NOMO-1 treated with dmso at 0.1 percent for 144 hours (cell line): ENCODE results near the gene TAPT1.

Source experiments
- DNase-seq: peaks from one replicate; lab custom pipeline; 2025; ENCODE audit not compliant: unreplicated experiment; lab: John Stamatoyannopoulos, UW

Gene TAPT1

DNA sequence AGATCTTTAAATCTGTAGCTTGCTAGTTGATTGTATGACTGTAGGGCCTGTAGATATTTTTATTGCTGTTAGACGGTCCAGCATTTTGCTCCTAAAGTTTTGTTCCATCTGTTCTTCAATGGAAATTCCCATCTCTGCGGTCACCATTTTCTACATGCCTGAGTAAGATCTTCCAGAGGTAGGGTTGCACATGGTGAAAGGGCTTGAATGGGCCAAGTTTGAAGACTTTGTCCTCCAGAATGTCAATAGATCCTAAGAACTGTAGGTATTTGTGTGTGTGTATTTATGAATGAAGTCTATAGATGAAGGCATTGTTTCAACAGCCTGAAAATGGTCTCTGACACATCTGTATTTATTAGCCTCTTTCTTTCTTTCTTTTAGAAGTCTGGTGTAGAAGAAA, 22.3 kb upstream of the TAPT1 start:
- no peak for DNase-seq

DNA sequence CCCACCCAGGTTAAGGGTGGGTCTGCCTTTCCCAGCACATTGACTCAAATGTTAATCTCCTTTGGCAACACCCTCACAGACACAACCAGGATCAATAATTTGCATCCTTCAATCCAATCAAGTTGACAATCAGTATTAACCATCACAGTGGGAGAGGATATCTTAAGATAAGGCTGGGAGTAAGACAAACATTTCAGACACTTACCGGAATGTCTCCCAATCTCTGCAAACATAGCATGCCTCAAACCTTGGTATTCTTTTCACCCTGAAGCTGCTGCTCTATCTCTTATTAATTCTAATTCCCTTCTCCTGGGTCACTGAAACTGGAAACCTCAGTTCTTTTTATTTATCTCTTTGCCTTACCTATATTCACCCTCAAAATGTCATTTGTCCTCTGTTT, 19.0 kb upstream of the TAPT1 start:
- no peak for DNase-seq

DNA sequence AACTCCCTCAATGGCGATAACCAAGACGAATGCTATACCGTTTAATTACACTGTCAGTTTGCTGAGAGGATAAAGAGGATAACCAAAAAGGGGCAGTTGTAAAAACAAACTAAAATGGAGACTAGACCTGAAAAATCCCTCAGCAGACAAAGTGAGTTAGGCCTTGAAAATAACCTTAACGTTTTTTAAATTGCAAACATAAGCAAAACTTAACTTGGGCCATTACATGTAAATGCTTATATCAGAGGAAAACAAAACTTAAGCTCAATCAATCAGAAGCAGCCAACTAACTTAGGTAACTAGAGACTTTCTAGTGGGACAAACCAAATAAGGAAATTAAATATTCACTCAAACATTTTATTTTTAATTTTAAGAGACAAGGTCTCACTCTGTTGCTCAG, 17.0 kb upstream of the TAPT1 start:
- no peak for DNase-seq

DNA sequence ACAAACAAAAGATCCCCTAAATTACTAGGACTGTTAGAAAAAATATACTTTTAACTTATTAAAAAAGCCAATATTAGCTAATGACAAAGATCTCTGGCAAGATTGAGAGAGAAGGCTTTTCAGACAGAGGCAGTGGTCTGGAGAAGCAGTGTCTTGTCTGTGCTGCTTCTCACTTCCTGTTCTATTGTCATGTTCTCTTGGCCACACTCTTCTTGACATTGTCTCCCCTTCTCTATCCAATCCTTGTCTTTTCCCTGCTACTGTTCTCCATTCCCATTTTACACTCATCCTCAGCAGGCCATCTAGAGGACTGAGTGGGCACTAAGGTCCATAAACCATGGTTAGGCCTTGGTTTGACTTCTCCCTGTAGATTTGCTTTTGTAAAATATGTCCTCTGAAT, 14.0 kb upstream of the TAPT1 start:
- no peak for DNase-seq

DNA sequence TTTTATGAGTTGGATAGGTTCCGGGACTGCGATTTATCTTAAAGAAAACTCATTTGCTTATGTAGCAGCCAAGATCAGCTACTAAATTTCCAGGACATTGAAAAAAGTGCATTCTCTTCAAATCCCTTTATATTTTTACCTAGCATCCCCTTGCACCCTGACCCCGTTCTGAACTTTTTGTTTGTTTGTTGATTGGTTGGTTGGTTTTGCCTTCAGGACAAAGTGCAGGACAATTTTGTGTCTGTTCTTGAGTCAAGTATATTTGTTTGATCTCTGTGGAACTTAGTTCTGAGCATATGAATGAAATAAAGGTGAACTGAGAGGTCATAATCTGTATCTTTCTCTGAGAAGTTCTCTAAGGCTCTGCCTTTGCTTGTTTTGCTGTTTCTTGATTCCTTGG, 12.8 kb upstream of the TAPT1 start:
- no peak for DNase-seq

DNA sequence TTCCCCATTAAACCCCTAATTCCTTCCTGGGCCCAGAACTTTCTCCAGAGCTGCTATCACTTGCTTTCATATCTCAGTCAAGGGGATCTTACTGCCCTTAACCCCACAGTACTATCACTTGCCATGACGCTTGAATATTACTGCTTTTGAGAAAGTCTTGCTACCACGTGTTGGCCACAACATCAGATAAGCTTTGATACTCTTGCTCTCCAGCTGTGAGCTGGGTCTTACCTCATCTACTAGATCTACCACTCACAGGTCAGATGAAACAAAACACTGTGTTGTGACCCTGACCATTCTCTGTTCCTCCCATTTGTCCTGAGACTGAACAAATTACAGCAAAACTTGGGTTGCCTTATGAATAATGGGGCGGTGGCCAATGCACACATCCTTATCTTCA, 12.1 kb upstream of the TAPT1 start:
- no peak for DNase-seq

DNA sequence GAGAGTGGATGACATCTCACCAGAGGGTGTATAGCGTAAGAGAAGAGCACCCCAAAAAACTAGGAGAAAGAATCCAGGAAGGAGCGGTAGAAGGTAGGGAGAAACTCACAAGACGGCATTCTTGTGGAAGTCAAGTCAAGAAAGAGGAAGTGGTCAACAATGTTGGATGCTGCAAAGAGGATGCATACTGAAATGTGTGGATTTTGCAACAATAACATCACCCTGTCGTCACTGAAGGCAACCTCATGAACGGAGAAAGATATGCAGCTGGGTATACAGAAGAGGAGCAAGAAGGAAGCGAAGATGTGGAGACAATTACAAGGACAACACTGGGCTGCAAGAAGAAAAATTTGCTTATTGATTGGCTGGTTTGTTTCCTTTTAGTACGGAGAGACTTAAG, 11.4 kb upstream of the TAPT1 start:
- DNase-seq: peak; percentile 81

DNA sequence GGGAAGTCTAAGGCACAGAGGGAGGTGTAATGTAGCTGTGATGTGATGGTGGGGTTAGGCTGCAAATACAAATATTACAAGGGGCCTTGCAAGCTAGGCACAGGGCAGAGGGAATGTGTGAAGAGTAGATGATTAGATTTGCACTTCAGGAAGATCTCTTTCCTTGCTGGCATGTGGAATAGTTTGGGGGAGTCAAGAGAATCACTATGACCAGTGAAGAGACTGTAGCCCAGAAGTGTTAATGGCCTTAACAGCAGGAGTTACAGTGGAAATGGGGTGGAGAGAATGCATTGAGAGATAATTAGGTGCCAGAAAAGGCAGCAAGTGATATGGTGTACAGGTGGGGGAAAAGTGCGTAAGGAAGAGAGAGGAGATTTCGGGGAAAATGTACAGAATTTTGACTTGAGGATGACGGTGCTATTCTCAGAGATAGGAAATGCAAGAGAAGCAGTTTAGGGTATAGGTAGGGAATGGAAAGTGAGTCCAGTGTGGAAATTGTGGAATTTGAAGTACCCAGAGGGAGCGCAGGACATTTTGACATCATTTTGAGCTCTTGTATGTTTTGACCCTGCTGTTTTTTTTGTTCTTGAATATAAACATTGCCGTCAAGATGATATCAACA, 10.2 kb upstream of the TAPT1 start:
- no peak for DNase-seq

DNA sequence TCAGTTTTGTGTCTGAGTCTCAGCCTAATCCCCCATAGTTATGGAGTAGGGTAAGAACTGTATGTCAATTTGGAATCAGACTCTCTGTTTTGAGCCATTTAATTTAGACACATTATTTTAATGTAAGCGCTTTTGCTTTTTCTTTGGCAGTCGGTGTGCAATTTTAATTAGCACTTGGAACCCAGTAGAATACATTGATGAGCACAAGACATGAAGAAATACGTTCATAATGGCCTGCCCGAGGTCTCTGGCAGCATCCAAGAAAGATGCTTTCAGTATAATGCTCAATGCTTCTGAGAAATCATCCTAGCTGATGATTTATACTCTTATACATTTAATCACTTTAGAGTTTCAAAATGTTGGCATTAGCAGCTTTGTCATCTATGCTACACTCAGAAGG, 8.9 kb upstream of the TAPT1 start:
- DNase-seq: no peak

DNA sequence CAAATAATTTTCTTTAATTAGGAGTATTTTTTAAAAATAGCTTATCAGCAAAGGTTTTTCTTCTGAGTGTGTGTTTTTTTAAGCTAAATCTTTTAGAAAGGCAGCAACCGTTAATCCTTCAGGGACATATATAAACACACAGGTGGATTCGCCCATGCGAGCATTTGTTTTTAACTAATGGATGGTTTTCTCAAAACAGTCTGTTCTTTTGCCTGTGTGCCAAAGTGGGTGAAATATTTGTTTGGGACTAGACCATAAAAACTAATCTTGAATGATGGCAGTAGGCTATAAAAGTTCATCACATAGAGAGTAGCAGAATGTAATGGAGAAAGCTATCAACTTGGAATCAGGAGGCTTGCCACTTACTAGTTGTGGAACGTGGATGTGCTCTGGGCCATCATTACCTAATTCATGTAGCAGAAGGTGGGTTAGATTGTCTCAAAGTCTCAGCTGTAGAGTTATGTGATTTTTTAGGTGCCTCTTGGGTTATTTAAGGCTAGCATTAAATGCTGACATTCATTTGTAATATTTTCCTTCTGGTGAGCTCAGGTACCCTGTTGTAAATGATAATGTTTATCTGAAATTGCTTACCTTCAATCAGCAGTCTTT, 7.4 kb upstream of the TAPT1 start:
- no peak for DNase-seq

DNA sequence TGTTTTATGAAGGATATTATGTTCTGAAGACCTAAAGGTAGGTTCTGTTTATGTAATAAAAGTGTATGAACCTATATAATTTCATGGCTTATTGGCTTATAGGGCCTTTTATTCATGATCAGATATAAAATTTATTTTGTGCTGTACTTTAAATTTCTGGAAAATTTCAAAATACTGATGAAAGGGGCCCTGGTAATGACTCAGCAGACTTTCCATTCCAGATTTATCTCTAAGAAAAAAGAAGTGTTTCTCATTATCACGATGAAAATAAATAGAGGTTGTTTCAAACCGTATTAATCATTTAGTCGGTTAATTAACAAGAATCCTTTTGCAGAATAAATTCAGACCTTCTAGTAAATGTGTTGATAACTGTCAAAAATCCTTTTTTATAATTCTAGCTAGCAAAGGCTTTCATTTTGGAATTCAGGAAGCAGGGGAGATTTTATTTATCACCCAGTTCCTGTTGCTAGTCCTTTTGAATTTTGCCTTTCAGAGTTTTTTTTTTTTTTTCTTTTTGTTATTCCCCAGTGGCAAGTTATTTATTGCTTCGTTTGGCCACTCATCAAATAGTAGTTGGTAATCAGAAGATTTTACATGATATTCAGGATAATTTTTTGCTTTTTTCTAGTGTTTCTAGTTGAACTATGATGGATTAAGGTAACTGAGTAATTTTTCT, 5.4 kb upstream of the TAPT1 start:
- no peak for DNase-seq

DNA sequence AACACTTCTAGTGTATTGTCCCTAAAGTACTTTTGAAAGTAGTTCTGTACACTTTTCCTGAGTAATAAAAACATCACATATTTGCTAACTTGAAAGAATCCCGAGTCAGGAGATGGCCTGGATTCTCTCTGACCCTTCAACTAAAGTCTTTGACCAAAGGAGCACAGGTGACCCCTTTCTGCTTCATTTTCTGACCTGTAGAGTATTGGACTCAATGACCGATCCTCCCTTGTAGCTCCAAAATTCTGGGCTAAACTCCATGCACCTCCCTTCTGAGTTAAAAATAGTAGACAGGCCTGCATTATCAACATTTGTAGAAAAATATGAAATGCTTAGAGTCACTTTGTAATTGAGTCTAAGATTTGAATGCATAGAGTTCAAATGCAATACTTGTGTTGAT, 4.0 kb upstream of the TAPT1 start:
- no peak for DNase-seq

DNA sequence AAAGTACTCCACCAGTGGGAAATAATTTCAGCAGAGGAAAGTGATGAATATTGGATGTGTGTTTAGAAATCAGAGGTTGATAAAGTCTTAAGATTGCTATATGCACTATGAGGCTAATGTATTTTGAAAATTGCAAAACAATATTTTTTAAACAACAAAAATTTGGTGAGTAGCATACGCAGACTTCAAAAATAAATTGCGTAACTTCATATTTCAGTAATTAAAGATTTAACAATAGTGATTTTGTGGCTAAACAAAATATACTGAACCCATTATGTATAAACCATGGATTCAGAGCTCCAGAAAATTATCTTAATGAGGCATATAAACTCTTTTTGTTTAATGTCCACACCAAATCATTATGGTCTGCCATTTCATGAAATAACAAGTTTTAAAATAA, 3.3 kb upstream of the TAPT1 start:
- no peak for DNase-seq

DNA sequence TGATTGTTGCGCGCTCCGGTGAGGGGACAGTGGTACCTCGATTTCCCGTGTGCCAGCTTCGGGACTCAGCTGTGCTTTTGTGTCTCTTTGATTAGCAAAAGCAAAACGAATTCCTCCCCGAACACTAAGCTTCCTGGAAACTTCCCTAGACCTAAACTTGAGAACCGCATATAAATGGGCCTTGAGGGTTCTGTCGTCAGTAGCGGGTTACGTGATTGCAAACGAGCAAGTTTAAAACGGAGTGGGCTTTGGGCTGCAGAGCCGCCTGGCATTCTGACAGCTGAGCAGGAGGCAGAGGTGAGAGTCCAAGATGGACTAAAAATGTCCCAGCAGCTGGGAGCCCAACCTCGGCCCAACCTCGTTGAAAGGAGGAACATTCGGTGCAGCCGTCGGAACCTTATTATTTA, 1.2 kb upstream of the TAPT1 start:
- DNase-seq: no peak

DNA sequence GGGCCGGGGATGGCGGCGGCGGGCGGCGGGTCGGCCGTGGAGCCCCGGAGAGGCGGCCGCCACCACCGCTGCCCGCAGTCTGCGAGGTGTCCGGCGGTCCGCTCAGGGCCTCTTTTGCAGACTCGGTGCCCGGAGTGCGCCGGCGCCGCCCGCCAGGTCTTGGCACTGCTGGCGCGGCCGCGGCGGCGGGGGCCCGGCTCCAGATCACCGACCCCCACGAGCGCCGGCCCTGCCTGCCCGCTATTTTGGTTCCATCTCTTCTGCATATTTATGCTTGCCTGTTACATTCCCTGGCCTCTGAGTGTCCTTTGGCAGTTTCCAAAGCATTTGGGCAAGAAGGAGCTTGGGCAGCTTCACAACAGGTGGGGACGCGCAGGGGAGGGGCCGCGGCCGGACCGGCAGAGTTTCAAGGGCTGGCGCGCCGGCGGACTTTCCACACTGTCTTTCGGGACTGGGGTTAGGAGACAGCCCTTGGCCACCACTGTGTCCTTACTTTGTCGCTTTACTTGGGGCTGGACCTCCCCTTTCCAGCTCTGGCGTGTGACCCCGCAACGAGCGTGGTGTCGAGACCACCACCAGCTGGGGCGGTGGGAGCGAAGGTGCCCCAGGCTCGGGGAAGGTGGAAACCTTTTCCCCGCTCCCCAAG, 668 bp upstream of the TAPT1 start:
- DNase-seq: no peak

DNA sequence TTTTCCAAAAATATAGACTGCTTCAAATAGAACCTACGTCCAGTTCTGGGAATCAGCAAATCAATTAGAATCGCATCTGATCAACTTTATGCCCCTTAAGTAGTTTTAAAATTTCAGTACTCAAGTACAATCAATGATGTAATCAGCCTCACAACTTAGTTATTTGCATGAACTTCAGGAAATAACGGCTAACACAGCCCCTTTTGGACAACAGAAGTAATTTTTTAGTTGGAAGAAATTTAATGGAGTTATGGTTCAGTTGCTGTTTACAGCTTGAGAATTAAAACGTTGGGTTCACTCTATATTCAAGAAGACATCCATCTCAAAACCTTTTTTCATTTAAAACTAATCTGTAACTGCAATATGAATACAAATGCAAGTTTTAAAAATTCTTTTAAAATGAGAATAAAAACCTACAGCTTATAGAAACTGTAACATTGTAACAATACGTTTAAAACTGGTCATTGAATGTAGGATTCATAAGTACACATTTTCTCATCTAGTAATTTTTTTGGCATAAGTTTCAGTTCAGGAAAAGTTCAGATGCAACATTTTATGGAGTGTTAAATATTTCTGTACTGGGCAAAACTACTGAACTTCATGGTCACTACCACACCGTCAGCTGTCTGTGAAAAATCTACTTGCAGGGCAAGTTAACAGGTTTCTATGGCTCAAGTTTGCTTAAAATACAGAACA, 956 bp downstream of the TAPT1 start:
- no peak for DNase-seq

DNA sequence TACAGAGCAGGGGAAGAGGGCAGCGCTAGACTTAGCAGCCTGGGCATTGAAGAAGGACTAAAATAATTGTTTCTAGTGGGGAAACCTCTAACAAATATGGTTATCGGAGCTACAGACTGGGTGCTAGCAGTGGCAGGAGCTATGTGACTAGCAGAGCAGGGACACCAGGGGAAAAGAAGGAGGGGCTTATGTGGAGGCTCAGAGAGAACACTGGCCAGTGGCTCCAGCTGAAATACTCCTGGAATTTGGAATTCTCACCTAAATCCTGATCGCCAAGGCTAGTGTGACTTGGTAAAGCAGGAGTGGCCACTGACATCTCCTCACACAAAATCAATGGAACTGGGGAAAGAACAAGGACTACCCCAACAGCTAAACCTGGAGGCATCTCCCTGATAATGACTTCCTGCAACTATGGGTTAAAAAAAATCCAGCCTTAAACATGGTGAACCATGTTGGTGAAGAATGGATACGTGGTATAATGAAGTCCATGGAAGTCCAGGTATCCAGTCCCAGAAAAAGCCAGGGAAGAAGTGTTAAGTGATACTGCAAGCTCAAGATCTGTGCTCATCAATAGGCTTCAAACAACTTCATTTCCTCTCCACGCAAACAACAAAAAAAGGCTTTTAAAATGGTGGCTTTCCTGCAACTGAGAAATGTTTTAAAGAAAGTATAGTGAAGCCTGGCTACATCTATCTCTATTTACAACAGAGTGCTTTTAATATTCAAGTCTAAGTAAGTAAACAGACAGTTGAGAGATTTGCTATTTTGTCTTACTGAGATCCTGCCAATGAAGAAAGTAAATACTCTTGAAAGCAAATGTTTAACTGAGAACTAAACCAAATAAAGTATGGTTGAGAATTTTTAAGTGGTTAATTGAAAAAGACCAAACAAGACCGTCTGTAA, 1.8 kb downstream of the TAPT1 start:
- no peak for DNase-seq

DNA sequence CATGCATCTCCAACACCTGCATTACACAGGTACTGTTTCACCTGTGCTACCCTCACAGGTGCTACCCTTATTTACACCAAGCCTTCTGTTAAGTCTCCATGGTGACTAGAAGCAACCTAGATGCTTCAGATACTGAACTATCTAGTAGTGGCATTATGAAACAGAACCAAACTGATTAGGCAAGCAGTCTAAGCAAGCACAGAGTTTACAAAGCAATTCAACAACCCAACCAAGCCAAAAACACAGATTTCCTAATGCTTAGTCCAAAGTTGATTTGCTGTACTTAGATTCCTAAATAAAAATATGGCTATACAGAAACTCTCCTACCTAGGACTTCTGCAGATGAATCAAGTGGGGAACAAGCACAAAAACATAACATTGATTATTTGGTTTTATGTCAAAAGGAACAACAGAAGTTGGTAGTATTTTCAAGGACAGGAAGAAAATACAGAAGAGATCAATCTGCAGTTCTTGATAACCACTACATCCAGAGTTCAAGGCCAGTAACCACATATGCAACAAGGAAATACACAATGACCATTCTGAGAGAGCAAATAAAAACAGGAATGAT, 3.2 kb downstream of the TAPT1 start:
- DNase-seq: no peak

DNA sequence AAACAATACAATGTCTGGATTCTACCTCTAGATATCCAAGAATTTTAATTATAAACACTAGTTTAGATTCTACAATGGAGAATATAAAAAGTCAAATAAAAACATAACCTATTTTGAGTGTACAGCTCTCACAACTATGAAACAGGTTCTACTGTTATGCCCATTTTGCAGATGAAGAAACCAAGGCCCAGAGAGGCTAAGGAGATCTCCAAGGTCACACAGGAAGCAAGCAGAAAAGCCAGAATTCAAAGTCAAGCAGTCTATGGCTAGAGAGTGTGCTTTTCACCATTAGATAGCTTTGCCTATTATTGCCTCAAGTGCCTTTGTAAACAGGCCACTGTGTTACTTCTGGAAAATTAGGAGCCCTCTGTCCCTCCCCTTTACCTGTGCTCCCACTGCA, 7.3 kb downstream of the TAPT1 start:
- DNase-seq: no peak

DNA sequence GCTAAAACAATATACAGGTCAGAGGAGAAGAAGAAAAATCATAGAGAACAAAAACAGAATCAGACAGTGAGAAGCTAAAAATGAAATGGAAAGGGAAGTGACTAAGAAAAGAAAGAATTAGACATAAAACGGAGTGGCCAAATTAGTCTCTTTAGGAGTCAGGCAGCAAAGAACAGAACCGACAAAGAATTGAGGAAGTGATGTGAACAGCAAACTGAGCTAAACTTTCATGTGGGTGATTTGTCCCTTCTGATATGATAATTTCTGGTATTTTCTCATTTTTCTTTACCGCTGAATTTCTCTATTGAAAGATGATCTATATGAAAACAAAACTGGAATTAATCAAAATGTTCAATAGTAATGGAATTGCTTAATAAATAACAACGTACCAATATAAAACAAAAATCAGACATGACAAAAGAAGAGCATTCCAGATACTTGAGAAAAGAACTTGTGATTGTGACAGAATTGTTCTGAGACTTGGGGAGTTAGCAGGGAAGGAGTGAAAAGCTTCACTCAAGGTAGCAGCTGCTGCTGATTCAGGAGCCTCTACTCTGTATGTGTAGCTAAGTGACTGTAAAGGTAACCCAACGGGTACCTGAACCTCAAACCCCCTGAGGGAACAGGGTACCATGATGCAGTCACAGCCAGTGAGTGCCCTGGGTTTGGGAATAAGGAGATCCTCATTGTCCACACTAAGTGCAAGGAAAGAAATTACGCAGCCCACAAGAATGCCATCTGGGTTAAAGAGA, 8.8 kb downstream of the TAPT1 start:
- peak; percentile 46 for DNase-seq
